Liver (tissue), 3 donors: ENCODE data around the gene NCF4.

Source experiments
- CTCF ChIP-seq: fragments of 150-350 bp; IDR thresholded peaks from 2 replicates; pipeline ENCODE4 v1.5.1; 2017; ENCODE audit warnings: improper control_type of control experiment, low read depth, low read length; ENCODE audit not compliant: missing input control
- GABPA ChIP-seq, 2 donors: IDR thresholded peaks in 1 of 2; conservative IDR thresholded peaks in 1 of 2; 2 replicates each; pipeline ENCODE4 v1.6.1; 2016; ENCODE audit warnings: antibody characterized with exemption in 2 of 2, mild to moderate bottlenecking in 1 of 2, moderate library complexity in 1 of 2
- HNF4A ChIP-seq, 2 donors: conservative IDR thresholded peaks; 2 replicates each; pipeline ENCODE4 v1.6.1; 2016; ENCODE audit warnings: antibody characterized with exemption in 2 of 2, mild to moderate bottlenecking in 2 of 2
- JUND ChIP-seq, 2 donors: IDR thresholded peaks; 2 replicates each; pipeline ENCODE4 v1.6.1; 2016; ENCODE audit warnings: antibody characterized with exemption in 2 of 2
- RAD21 ChIP-seq, 2 donors: IDR thresholded peaks; 2 replicates each; pipeline ENCODE4 v1.6.1; 2016; ENCODE audit warnings: antibody characterized with exemption in 2 of 2, mild to moderate bottlenecking in 2 of 2
- RXRA ChIP-seq, 2 donors: IDR thresholded peaks; 2 replicates each; pipeline ENCODE4 v1.6.1; 2017 to 2018; ENCODE audit warnings: antibody characterized with exemption in 2 of 2, mild to moderate bottlenecking in 1 of 2
- SP1 ChIP-seq: IDR thresholded peaks from 2 replicates; pipeline ENCODE4 v1.6.1; 2018; ENCODE audit warnings: antibody characterized with exemption, mild to moderate bottlenecking
- TAF1 ChIP-seq: conservative IDR thresholded peaks from 2 replicates; pipeline ENCODE4 v1.6.1; 2016; ENCODE audit warnings: antibody characterized with exemption, mild to moderate bottlenecking
- YY1 ChIP-seq: IDR thresholded peaks from 2 replicates; pipeline ENCODE4 v1.6.1; 2016; ENCODE audit warnings: antibody characterized with exemption, mild to moderate bottlenecking
- TF ChIP-seq, protein P1 (sequence below): IDR thresholded peaks from 2 replicates; pipeline ENCODE4 v1.6.1; 2016; ENCODE audit warnings: antibody characterized with exemption
- TF ChIP-seq, protein P2 (sequence below): IDR thresholded peaks from 2 replicates; pipeline ENCODE4 v1.6.1; 2016; ENCODE audit warnings: antibody characterized with exemption
- TF ChIP-seq, protein P3 (sequence below): IDR thresholded peaks from 2 replicates; pipeline ENCODE4 v1.6.1; 2016; ENCODE audit warnings: antibody characterized with exemption, mild to moderate bottlenecking
- TF ChIP-seq, protein P4 (sequence below): IDR thresholded peaks from 2 replicates; pipeline ENCODE4 v1.6.1; 2016; ENCODE audit warnings: antibody characterized with exemption
- donor health status: healthy.
- donor health status: healthy.

GRCh38 chr22:36860017-36860416 lies 789 bp upstream of the NCF4 start:
- TF ChIP-seq CTCF: no peak
- TF ChIP-seq, protein P1, sequence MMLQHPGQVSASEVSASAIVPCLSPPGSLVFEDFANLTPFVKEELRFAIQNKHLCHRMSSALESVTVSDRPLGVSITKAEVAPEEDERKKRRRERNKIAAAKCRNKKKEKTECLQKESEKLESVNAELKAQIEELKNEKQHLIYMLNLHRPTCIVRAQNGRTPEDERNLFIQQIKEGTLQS: no peak
- TF ChIP-seq SP1: no peak
- no peak for TF ChIP-seq YY1
- TF ChIP-seq, protein P2, sequence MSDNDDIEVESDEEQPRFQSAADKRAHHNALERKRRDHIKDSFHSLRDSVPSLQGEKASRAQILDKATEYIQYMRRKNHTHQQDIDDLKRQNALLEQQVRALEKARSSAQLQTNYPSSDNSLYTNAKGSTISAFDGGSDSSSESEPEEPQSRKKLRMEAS: no peak
- no peak for TF ChIP-seq TAF1
- no peak for TF ChIP-seq RAD21 (IDR thresholded peaks at IDR 0.05)
- TF ChIP-seq, protein P3, sequence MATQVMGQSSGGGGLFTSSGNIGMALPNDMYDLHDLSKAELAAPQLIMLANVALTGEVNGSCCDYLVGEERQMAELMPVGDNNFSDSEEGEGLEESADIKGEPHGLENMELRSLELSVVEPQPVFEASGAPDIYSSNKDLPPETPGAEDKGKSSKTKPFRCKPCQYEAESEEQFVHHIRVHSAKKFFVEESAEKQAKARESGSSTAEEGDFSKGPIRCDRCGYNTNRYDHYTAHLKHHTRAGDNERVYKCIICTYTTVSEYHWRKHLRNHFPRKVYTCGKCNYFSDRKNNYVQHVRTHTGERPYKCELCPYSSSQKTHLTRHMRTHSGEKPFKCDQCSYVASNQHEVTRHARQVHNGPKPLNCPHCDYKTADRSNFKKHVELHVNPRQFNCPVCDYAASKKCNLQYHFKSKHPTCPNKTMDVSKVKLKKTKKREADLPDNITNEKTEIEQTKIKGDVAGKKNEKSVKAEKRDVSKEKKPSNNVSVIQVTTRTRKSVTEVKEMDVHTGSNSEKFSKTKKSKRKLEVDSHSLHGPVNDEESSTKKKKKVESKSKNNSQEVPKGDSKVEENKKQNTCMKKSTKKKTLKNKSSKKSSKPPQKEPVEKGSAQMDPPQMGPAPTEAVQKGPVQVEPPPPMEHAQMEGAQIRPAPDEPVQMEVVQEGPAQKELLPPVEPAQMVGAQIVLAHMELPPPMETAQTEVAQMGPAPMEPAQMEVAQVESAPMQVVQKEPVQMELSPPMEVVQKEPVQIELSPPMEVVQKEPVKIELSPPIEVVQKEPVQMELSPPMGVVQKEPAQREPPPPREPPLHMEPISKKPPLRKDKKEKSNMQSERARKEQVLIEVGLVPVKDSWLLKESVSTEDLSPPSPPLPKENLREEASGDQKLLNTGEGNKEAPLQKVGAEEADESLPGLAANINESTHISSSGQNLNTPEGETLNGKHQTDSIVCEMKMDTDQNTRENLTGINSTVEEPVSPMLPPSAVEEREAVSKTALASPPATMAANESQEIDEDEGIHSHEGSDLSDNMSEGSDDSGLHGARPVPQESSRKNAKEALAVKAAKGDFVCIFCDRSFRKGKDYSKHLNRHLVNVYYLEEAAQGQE: no peak
- no peak for TF ChIP-seq RXRA (IDR thresholded peaks at IDR 0.05)
- TF ChIP-seq HNF4A (conservative IDR thresholded peaks at IDR 0.05): no peak
- TF ChIP-seq, protein P4, sequence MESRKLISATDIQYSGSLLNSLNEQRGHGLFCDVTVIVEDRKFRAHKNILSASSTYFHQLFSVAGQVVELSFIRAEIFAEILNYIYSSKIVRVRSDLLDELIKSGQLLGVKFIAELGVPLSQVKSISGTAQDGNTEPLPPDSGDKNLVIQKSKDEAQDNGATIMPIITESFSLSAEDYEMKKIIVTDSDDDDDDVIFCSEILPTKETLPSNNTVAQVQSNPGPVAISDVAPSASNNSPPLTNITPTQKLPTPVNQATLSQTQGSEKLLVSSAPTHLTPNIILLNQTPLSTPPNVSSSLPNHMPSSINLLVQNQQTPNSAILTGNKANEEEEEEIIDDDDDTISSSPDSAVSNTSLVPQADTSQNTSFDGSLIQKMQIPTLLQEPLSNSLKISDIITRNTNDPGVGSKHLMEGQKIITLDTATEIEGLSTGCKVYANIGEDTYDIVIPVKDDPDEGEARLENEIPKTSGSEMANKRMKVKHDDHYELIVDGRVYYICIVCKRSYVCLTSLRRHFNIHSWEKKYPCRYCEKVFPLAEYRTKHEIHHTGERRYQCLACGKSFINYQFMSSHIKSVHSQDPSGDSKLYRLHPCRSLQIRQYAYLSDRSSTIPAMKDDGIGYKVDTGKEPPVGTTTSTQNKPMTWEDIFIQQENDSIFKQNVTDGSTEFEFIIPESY: no peak
- TF ChIP-seq GABPA (IDR thresholded peaks at IDR 0.05 in 1 of 2, conservative IDR thresholded peaks at IDR 0.05 in 1 of 2): no peak
- no peak for TF ChIP-seq JUND (IDR thresholded peaks at IDR 0.05)
